PFSK-1 (cell line): ENCODE measurements around the gene ELANE.

Experiments used
- FOXP2 ChIP-seq: optimal IDR thresholded peaks from 2 replicates; pipeline ENCODE3; 2011; ENCODE audit warnings: borderline replicate concordance, control low read depth, inconsistent platforms; ENCODE audit not compliant: insufficient read depth; ENCODE audit errors: extremely low read length, extremely low read depth
- POLR2AphosphoS5 ChIP-seq: IDR thresholded peaks from 2 replicates; pipeline ENCODE4 v1.6.1; 2012; ENCODE audit warnings: low read depth, mild to moderate bottlenecking, control low read depth, low read length, moderate library complexity
- REST ChIP-seq, 2 experiments: IDR thresholded peaks; 2 replicates each; pipeline versions ENCODE4 v1.6.1 to v1.8.0; 2011 to 2012; ENCODE audit warnings: low read depth in 2 of 2, low read length in 2 of 2, control low read depth in 1 of 2, inconsistent platforms in 1 of 2, mild to moderate bottlenecking in 1 of 2, moderate library complexity in 1 of 2; ENCODE audit not compliant: insufficient read depth in 1 of 2
- SIN3A ChIP-seq: IDR thresholded peaks from 2 replicates; pipeline ENCODE4 v1.6.1; 2012; ENCODE audit warnings: mild to moderate bottlenecking, low read length, moderate library complexity, borderline replicate concordance; ENCODE audit not compliant: insufficient read depth
- TAF1 ChIP-seq: IDR thresholded peaks from 2 replicates; pipeline ENCODE4 v1.6.1; 2012; ENCODE audit warnings: low read length, control low read depth, borderline replicate concordance; ENCODE audit not compliant: insufficient read depth

ELANE gene

GRCh38 chr19:900043-900301 is 47.9 kb downstream of the ELANE start:
- TF ChIP-seq FOXP2 (no peak), POLR2AphosphoS5 (no peak), SIN3A (no peak), REST (IDR thresholded peaks at IDR 0.05; ENCODE audit: insufficient read depth in 1 of 2, low read depth in 2 of 2, low read length in 2 of 2) (no peak), TAF1 (no peak)

- no peak for TF ChIP-seq REST (IDR thresholded peaks at IDR 0.05; ENCODE audit: insufficient read depth in 1 of 2, low read depth in 2 of 2, low read length in 2 of 2)
- no peak for TF ChIP-seq FOXP2
- no peak for TF ChIP-seq SIN3A
- no peak for TF ChIP-seq POLR2AphosphoS5
- no peak for TF ChIP-seq TAF1
Observed at GRCh38 chr19:900302-901111, 48.4 kb downstream of the ELANE start.

DNA sequence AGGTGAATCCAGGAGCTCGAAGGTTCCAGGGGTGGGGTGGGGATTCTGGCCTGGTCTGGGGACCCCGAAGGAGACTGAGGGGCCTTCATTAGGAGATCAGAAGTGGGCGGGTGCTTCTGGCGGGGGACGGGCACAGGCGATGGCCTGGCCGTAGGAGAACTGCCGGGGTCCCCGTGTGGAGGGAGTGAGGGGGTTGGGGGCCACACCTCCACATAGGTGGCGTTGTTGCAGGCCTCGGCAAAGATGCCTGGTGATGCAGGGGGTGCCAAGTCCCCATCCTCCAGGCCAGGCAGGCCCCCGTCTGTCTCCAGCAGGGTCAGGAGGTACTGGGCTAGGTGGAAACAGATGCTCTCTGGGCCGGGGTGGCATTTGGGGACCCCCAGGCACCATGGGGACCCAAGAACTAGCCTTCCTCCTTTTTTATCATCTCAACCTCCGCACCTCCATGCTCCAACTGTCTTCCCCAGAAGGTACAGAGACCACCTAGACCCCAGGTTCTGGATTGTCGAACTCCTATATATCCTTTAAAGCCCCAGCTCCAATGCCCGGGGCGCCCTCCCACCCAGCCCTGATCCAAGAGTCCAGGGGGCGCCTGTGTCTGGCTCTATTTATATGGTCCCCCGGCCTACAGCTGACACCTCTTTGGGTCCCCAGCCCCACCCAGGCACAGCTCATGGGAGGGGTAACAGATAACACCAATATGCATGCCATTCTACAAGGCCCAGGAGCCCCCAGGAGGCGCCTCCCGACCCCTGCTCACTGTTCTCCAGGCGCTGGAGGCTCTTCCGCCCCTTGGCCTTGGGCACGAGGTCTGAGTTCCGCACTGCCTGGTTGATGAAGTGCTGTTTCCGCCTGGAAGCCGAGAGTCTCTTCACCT is 49.4 kb downstream of the ELANE start:
- TF ChIP-seq SIN3A (no peak), TAF1 (no peak), POLR2AphosphoS5 (no peak), REST (IDR thresholded peaks at IDR 0.05; ENCODE audit: insufficient read depth in 1 of 2, low read depth in 2 of 2, low read length in 2 of 2) (no peak), FOXP2 (no peak)

DNA sequence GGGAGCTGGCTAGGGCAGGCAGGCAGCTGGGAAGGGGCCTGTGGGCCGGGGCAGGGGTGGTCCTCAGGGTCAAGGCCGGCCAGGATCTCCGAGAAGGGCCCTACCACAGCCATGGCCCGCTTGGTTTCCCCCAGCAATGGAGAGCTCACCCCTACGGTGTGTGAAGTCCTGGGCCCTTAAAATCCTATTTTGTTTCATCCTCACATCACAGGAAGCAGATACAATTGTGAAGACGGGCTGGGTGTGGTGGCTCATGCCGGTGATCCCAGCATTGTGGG is 49.9 kb downstream of the ELANE start:
- TF ChIP-seq TAF1 (no peak), FOXP2 (no peak), REST (IDR thresholded peaks at IDR 0.05; ENCODE audit: insufficient read depth in 1 of 2, low read depth in 2 of 2, low read length in 2 of 2) (no peak), SIN3A (no peak), POLR2AphosphoS5 (no peak)
